Measurements from ENCODE around the gene ANAPC4.

The ANAPC4 gene

DNA sequence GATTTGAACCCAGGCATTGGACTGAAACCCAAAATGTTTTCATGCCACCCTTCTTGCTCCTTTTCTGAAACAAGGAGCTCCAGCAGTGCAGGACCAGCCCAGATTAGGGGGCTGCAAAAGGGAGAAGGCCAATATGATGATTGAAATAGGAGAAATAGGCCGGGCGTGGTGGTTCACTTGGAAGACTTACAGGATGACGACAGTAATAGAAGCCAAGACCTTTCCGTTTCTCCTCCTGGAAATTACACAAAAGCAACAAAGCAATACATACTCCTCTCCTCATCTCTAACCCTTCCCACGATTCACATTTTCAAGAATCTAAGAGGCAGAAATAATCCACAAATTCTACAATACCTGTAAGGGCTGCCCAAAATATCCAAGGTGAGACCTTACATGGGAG is 90.8 kb downstream of the ANAPC4 start:
- no peaks in the 10 kb centered on the region for H3K27me3 ChIP-seq (ENCODE audit: insufficient read depth, low read depth)
- H4K20me1 ChIP-seq (ENCODE audit: insufficient read depth), result no peaks in the 10 kb centered on the region
- no peak overlapping the region for H3K27ac ChIP-seq
- H3K4me1 ChIP-seq (ENCODE audit: low read depth, poor library complexity, severe bottlenecking), result no peaks in the 10 kb centered on the region
- H3K4me2 ChIP-seq, result no peak overlapping the region
- no peak for TF ChIP-seq CTCF (conservative IDR thresholded peaks at IDR 0.05; ENCODE audit: low read depth, low read length)
- no peaks in the 10 kb centered on the region for H3K36me3 ChIP-seq (ENCODE audit: insufficient read depth)
- H3K79me2 ChIP-seq (ENCODE audit: insufficient read depth, low read depth), result no peaks in the 10 kb centered on the region
- H3K4me3 ChIP-seq (IDR thresholded peaks at IDR 0.05; ENCODE audit: insufficient read depth, low read depth, low read length), result no peak overlapping the region
- no peak overlapping the region for H2AFZ ChIP-seq (ENCODE audit: low read depth)
- no peak overlapping the region for H3K9ac ChIP-seq

Measured in KMS-11 (cell line).